AG09319 (cell line): ENCODE data around the gene VSIG4.
A peak's percentile ranks its signal among the peaks of the same experiment; 100 is the strongest.

Experiments
- DNase-seq: peaks from one replicate; pipeline ENCODE4 v3.0.0-alpha.2; 2010; ENCODE audit warnings: low read depth; ENCODE audit errors: extremely low read depth
- TF ChIP-seq, protein P1 (sequence below): IDR thresholded peaks from 2 replicates; pipeline ENCODE4 v1.5.1; 2011; ENCODE audit warnings: low read depth, mild to moderate bottlenecking, inconsistent platforms, low read length, moderate library complexity

The VSIG4 gene

DNA sequence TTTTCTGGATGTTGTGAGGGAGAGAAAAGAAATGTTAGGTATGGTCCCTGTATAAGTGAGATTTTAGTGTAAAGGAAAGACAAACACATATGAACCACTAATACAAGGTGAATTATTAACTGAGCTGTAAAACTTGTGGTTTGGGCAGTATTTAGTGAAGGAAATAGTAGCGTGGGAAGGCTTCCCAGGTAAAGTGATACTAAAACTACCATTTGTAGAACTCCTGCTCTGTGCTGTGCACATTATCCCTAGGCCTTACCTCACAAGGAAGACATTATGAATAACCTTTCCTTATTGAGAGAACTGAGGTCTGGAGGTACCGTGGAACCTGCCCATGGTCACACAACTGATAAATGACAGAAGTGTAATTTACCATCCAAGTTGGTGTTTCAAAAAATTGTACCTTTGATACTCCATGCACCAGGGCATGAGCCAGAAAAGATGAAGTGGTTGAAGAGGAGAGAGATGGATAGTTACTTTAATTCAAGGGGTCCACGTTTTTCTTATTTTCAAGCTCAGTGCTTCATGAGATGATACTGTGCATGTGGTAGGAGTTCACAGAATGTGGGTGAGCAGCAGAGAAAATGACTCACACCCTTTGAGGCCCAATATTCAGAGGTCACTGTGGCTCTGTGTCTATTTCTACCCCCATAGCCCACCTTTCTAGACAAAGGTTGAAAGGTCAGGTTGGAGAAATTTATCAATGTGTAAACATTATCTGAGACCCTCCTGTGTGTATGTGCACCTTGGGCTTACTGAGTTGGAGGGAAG is 2.6 kb upstream of the VSIG4 start:
- TF ChIP-seq, protein P1, sequence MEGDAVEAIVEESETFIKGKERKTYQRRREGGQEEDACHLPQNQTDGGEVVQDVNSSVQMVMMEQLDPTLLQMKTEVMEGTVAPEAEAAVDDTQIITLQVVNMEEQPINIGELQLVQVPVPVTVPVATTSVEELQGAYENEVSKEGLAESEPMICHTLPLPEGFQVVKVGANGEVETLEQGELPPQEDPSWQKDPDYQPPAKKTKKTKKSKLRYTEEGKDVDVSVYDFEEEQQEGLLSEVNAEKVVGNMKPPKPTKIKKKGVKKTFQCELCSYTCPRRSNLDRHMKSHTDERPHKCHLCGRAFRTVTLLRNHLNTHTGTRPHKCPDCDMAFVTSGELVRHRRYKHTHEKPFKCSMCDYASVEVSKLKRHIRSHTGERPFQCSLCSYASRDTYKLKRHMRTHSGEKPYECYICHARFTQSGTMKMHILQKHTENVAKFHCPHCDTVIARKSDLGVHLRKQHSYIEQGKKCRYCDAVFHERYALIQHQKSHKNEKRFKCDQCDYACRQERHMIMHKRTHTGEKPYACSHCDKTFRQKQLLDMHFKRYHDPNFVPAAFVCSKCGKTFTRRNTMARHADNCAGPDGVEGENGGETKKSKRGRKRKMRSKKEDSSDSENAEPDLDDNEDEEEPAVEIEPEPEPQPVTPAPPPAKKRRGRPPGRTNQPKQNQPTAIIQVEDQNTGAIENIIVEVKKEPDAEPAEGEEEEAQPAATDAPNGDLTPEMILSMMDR, result no peak
- no peak for DNase-seq

DNA sequence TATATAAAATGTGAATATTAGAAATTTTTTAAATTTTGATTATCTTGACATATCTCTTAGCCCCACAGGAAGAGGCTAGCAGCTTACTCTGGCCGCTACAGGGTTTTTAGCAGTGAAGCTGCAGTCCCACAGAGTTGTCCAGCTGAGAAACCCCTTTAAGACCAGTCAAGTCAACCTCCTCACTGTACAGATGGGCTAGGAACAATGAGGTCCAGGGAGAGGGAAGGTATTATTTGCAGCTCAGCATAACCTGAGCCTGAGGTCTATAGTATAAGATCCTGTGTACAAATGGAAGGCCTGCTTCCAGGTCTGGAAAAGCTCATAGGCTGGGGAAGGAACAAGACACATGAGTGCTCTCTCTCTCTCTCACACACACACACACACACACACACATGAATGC is 1.8 kb downstream of the VSIG4 start:
- DNase-seq, result no peak
- TF ChIP-seq, protein P1, result no peak

DNA sequence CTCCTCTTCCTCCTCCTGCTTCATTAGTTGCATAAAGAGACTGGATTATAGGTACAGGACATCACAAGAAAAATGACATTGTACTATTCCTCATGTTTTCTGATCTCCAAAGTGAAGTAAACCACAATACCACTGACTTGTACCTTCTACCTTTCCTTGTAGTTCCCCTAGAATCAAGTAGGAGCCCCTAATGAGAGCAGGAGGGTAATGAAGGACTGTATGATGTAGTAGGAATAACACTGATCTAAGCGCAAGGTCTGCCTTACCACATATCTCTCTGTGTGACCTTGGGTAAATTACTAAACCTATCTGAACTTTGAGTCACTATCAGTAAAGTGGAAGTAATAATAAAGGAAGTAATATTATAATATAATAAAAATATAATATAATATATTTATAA is 3.6 kb downstream of the VSIG4 start:
- TF ChIP-seq, protein P1, result no peak
- DNase-seq, result no peak

DNA sequence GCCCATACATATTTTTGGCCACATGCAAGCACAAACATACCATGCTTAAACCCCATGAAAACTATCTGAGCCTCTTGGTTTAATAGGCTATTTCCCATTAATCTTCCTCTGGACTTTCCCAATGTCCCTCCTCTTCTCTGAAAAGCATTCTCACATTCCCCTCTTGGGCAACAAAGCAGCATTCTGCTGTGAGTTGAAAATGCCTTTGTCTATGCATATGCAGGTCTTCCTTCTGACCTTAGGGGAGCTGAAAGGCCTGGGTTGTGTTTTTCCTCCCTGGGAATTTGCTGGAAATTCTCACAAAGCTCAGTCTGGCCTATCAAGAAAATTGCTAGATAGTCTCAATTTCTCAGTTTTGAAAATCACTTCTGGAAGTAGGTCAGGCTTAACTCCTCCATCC is 4.2 kb downstream of the VSIG4 start:
- TF ChIP-seq, protein P1, result no peak
- DNase-seq, result no peak

DNA sequence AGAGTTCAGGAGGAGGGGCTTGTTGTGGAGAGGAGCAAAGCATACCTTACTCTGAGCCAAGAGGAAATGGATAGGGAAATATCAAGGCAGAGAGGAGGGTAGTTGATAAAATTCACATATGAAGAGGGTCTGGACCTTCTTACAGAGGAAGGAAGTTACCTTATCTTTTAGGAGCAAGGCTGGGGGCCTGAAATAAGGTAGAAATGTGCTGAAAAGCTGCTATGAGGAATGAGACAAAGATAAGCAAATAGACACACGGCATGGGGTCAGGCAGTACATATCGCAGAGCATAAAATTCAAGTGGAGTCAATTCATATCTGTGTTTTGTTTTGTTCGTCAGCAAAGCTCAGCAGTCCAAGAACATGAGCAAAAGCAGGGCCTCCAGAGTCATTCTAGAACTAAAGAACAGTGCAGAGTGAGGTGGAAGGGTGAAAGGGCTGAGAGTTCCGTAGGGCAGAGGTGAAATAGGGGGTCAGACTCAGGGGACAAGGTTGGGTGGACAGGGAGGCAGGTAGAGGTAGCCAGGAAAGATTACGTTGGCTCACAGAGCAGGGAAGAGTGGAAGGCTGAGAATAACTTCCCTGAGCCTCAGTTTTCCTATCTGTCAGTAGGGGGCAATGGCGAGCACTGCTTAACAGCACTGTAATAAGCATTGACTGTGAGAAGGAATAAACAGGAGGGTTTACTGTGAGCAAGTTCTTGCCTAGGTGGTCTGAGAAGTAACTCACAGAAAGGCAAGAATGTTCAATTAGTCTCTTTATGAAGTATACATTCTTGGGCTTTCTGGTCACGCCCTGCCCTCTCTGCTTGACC is 9.2 kb downstream of the VSIG4 start:
- DNase-seq, result no peak
- TF ChIP-seq, protein P1, result peak; percentile 57

DNA sequence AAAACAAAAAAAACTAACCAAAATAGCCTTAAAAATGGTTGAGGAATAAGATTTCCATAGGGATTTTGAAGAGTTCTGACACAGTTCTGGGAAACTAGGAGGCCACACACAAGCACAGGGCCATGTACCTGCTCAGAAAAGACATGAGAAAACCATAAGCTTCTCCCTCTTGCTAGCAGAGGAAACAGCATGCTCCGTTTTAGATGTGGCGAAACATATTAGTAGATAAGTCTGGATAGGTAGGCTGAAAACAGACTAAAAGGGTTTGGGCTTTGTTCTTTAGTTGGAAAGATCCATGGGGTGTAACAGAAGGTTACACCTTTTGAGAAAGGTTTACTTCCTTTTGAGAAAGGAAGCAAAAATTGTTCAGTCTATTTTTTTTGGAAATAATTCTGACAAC is 10.9 kb downstream of the VSIG4 start:
- TF ChIP-seq, protein P1, result no peak
- DNase-seq, result no peak

DNA sequence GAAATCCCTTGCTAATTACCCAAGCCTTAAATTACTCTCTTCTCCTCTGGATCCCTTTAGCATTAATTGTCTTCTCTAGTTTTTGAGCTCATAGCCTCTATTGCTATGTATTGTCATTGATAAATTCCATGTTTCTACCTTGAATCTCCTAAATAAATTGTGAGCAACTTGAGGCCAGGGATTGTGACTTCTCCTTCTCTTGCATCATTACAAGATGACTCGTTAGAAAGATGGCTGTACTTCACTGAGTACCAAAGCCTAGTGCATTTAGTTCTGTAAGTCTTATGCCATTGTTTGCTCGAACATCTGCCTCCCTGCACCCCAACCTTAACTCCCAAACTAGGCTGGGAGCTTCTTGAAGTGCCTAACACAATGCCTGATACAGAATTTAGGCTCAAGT is 15.3 kb downstream of the VSIG4 start:
- TF ChIP-seq, protein P1, result no peak
- no peak for DNase-seq
